ENCODE measurements around the gene SDK2. TPM values are rescaled to one million over a fixed set of nuclear protein-coding genes. Genes with fewer than 3 reads are reported as not detected.
A peak's percentile ranks its signal among the peaks of the same experiment; 100 is the strongest.

Gene SDK2
- total and polyA plus RNA-seq, 2 of the 4 experiments (the other 2 are of a cell fraction): under 0.01 to 0.03 TPM

DNA sequence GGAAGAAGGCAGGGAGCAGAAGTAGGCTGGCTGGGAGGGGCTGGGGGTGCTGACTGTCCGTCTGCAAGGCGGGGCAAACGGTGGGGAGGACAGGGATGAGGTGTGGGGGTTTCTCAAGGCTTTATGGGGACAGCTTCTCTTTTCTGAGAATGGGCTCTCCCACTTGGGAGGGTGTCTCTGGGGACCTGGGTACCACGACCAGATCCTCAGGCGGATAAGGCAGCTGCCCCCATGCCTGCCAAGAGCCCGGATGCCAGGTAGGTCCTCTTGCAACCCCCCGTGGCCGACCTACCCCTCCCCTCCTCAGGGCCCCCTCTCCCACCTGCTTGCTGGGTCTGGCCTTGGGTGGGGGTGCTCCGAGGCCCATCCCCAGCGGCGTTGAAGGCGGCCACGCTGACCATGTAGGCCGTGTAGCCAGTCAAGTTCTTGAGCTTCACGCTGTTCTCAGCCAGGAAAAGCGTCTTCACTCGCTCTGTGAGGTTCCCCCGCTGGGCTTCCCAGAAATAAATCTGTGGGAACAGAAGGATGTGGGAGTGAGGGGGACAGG lies 276.1 kb downstream of the SDK2 start:
- Histone ChIP-seq H3K27ac (ENCODE audit: insufficient read depth, low read length) (no peak overlapping the region), H3K4me2 (ENCODE audit: low read depth, low read length) (no peak overlapping the region), H2BK120ac (ENCODE audit: low read depth, low read length) (no peak overlapping the region), H3K9me1 (ENCODE audit: insufficient read depth, low read length) (no peaks in the 10 kb centered on the region), H3K27me3 (ENCODE audit: control insufficient read depth, insufficient read depth, low read length) (peaks cover 11% of the 10 kb centered on the region), H4K8ac (ENCODE audit: low read depth in 2 of 2, low read length in 2 of 2) (no peak overlapping the region), H2AK9ac (replicated peaks; ENCODE audit: low read depth, low read length, poor library complexity) (no peak overlapping the region), H3K9ac (ENCODE audit: low read depth, low read length) (no peak overlapping the region), H3K4me1 (ENCODE audit: control insufficient read depth, insufficient read depth, low read length) (peaks cover 2% of the 10 kb centered on the region), H2AK5ac (ENCODE audit: low read depth, low read length) (peak overlapping the region; percentile 71; the same call in 1 of the 2 replicates), H3K56ac (ENCODE audit: extremely low read depth, insufficient read depth, low read length) (no peak overlapping the region), H2AFZ (replicated peaks; ENCODE audit: low read length, poor library complexity) (no peak overlapping the region), H2BK15ac (ENCODE audit: low read depth, low read length) (no peak overlapping the region), H4K91ac (ENCODE audit: insufficient read depth, low read depth, low read length) (no peak overlapping the region), H3K23ac (ENCODE audit: low read depth, low read length) (no peak overlapping the region), H3K9me3 (ENCODE audit: control insufficient read depth, insufficient read depth, low read length) (no peaks in the 10 kb centered on the region), H3K79me1 (ENCODE audit: low read depth in 1 of 2, low read length in 2 of 2) (no peaks in the 10 kb centered on the region), H2BK20ac (ENCODE audit: low read depth, low read length) (no peak overlapping the region), H3K14ac (replicated peaks; ENCODE audit: low read depth, low read length) (no peak overlapping the region), H2BK5ac (ENCODE audit: low read depth, low read length, poor library complexity, severe bottlenecking) (no peak overlapping the region), H4K20me1 (ENCODE audit: insufficient read depth, low read length) (no peaks in the 10 kb centered on the region), H4K5ac (ENCODE audit: low read depth, low read length) (no peak overlapping the region), H3K4ac (ENCODE audit: low read depth, low read length) (no peak overlapping the region), H3K18ac (ENCODE audit: low read depth, low read length) (no peak overlapping the region), H3K4me3 (ENCODE audit: insufficient read depth, low read depth, low read length) (no peak overlapping the region), H3K36me3 (ENCODE audit: control insufficient read depth, insufficient read depth, low read length) (no peaks in the 10 kb centered on the region)
- intact Hi-C loops (cut with micrococcal nuclease) (no loop called here), dilution Hi-C loops (cut with HindIII; ENCODE audit: low sequenced_read_pairs, unreplicated experiment) (no loop called here), in situ Hi-C loops (cut with MboI; ENCODE audit: low sequenced_read_pairs) (loop anchor here (25.0 kb wide), 1 partner anchor 781 kb away; no protein-coding TSS in a partner anchor)
- CTCF ChIA-PET: interaction anchor here (0.7 kb wide), 1 partner anchor 26 kb away, joined by 3 read pairs; no protein-coding TSS in a partner anchor
- POLR2A ChIA-PET (ENCODE audit: unreplicated experiment): no interaction called here
- WGBS, 2 experiments (ENCODE audit: extremely low coverage in 2 of 2, insufficient read length in 1 of 2): 100% methylated on average over 1 of the region's 18 CpGs; no CpG with 5 or more reads in 1 of the 2 experiments
- DNase-seq: no peak
- no peak for TF ChIP-seq CEBPB (IDR thresholded peaks at IDR 0.05; ENCODE audit: low read depth, low read length)
- no peak for TF ChIP-seq MAFK (IDR thresholded peaks at IDR 0.05; ENCODE audit: low read depth, low read length)
- TF ChIP-seq, protein P1, sequence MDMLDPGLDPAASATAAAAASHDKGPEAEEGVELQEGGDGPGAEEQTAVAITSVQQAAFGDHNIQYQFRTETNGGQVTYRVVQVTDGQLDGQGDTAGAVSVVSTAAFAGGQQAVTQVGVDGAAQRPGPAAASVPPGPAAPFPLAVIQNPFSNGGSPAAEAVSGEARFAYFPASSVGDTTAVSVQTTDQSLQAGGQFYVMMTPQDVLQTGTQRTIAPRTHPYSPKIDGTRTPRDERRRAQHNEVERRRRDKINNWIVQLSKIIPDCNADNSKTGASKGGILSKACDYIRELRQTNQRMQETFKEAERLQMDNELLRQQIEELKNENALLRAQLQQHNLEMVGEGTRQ (IDR thresholded peaks at IDR 0.05; ENCODE audit: low read depth, low read length): no peak
- TF ChIP-seq CHD1 (IDR thresholded peaks at IDR 0.05; ENCODE audit: low read depth, low read length): no peak
- no peak for ATAC-seq (ENCODE audit: low read depth)
- no TSS peak for BruUV-seq (replicated peaks)
